Calu3 (cell line): Measurements from ENCODE around the gene SULF2. TPM values are rescaled to one million over a fixed set of nuclear protein-coding genes. Genes with fewer than 3 reads are reported as not detected.

Experiments used
- BruUV-seq: library from RNA; stranded (reverse); fragments of 400-500 nt; replicated peaks from 2 replicates; lab custom pipeline; 2021; lab: Mats Ljungman, UMichigan
- CTCF ChIA-PET: fragments of 300-600 bp; sonication (Branson Sonifier 250); formaldehyde crosslinking; loops from one replicate; lab custom pipeline; 2022; ENCODE audit warnings: antibody characterized with exemption; lab: Charles Lee
- DNase-seq: peaks from one replicate; pipeline ENCODE4 v3.0.0; 2022
- H3K27ac Mint-ChIP-seq: one replicate; pipeline ENCODE4 v1.8.0; 2022; ENCODE audit warnings: mixed read lengths; ENCODE audit not compliant: unreplicated experiment
- H3K27me3 Mint-ChIP-seq: one replicate; pipeline ENCODE4 v1.8.0; 2022; ENCODE audit warnings: mixed read lengths; ENCODE audit not compliant: unreplicated experiment
- H3K36me3 Mint-ChIP-seq: one replicate; pipeline ENCODE4 v1.8.0; 2022; ENCODE audit warnings: mild to moderate bottlenecking, moderate library complexity, mixed read lengths; ENCODE audit not compliant: insufficient read depth, unreplicated experiment
- H3K4me1 Mint-ChIP-seq: one replicate; pipeline ENCODE4 v1.8.0; 2022; ENCODE audit warnings: mild to moderate bottlenecking, low read depth, mixed read lengths; ENCODE audit not compliant: unreplicated experiment
- H3K4me3 Mint-ChIP-seq: one replicate; pipeline ENCODE4 v1.8.0; 2022; ENCODE audit warnings: mild to moderate bottlenecking, low read depth, moderate library complexity, mixed read lengths; ENCODE audit not compliant: unreplicated experiment
- H3K9me3 Mint-ChIP-seq: one replicate; pipeline ENCODE4 v1.8.0; 2022; ENCODE audit warnings: low read depth, mixed read lengths; ENCODE audit not compliant: unreplicated experiment
- intact Hi-C: fragments of 100-400 bp; cut with micrococcal nuclease; formaldehyde crosslinking; loops from one replicate; pipeline ENCODE4 v1.10.0; 2022; ENCODE audit not compliant: unreplicated experiment
- total RNA-seq: library from RNA; stranded (reverse); gene quantifications from 2 replicates; pipeline ENCODE4 v1.2.3, GENCODE V29; 2022
- TF ChIP-seq, protein P1 (sequence below): fragments of 200-600 bp; IDR thresholded peaks from one replicate; pipeline ENCODE4 v1.8.0; 2022; ENCODE audit warnings: antibody characterized with exemption; ENCODE audit not compliant: unreplicated experiment

SULF2 gene
- total RNA-seq, 1 experiment from 2014 or later: 112 TPM

DNA sequence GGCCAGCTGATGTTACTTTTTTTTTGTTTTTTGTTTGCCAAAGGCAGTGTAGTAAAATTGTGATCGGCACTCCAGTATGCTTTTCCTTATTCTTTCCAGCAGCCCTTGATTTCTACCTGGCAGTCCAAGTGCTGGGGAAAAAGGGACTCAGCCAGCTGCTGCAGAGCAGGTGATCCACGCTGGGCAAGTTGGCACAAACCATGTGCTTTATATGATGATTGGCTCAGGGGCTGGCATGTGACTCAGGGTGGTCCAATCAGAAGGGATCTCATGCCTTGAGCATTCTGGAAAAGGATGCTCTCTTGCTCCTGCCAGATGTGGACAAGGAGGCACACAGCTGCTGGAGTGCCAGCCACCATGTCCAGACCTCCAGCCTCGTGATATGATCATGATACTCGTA is 54.5 kb downstream of the SULF2 start:
- Mint-ChIP-seq H3K27me3 (no peaks in the 10 kb centered on the region), H3K27ac (no peak overlapping the region), H3K9me3 (no peaks in the 10 kb centered on the region), H3K36me3 (peaks cover 8% of the 10 kb centered on the region), H3K4me3 (no peak overlapping the region), H3K4me1 (no peaks in the 10 kb centered on the region)
- BruUV-seq: no TSS peak
- CTCF ChIA-PET: interaction anchor here (0.7 kb wide), 1 partner anchor 52 kb away, joined by 3 read pairs; no protein-coding TSS in a partner anchor
- no peak for DNase-seq
- intact Hi-C loops: no loop called here
- TF ChIP-seq, protein P1, sequence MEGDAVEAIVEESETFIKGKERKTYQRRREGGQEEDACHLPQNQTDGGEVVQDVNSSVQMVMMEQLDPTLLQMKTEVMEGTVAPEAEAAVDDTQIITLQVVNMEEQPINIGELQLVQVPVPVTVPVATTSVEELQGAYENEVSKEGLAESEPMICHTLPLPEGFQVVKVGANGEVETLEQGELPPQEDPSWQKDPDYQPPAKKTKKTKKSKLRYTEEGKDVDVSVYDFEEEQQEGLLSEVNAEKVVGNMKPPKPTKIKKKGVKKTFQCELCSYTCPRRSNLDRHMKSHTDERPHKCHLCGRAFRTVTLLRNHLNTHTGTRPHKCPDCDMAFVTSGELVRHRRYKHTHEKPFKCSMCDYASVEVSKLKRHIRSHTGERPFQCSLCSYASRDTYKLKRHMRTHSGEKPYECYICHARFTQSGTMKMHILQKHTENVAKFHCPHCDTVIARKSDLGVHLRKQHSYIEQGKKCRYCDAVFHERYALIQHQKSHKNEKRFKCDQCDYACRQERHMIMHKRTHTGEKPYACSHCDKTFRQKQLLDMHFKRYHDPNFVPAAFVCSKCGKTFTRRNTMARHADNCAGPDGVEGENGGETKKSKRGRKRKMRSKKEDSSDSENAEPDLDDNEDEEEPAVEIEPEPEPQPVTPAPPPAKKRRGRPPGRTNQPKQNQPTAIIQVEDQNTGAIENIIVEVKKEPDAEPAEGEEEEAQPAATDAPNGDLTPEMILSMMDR: no peak

DNA sequence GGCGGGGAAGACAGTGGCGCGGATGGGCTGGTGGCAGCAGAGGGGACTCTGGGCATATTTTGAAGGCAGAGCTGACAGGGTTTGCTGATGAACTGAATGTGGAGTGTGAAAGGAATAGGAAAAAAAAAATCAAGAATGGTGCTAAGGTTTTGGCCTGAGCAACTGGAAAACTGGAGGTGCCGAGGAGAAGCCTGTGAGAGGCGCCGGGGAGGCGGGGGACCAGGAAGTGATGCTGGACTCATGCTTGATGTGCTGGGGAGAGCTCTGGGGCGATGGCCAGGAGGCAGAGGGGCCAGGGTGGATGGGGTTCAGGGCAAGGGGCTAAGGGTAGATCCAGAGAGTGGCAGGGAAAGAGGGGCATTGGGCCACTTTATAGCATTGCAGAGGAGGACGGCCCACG is 55.8 kb downstream of the SULF2 start:
- intact Hi-C loops: no loop called here
- H3K4me3 Mint-ChIP-seq: no peak overlapping the region
- CTCF ChIA-PET: no interaction called here
- TF ChIP-seq, protein P1: no peak
- no peaks in the 10 kb centered on the region for H3K9me3 Mint-ChIP-seq
- H3K36me3 Mint-ChIP-seq: peaks cover 8% of the 10 kb centered on the region
- H3K27me3 Mint-ChIP-seq: no peaks in the 10 kb centered on the region
- no TSS peak for BruUV-seq
- DNase-seq: no peak
- H3K27ac Mint-ChIP-seq: no peak overlapping the region
- no peaks in the 10 kb centered on the region for H3K4me1 Mint-ChIP-seq

DNA sequence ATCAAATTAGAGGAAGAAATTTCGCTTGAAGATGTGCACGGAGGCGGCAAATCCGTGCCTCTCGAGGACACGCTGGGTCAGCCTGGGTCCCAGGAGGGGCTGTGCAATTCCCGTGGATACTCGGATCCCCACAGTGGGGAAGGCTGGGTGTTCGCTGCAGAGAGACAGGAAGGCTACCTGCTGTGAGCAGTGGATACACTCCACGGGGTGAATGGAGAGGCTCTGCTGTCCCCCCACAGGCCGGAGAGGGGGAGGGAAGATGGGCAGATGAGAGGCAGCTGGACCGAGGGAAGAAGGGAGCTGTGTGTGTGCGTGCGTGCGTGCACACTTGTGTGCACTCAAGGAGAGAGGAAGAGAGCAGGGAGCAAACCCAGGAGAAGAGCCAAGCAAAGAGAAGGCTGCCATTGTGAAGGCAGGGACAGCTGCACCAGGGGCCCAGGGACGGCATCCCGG is 57.3 kb downstream of the SULF2 start:
- no peak for DNase-seq
- no peak overlapping the region for H3K4me3 Mint-ChIP-seq
- CTCF ChIA-PET: no interaction called here
- TF ChIP-seq, protein P1: no peak
- H3K9me3 Mint-ChIP-seq: no peaks in the 10 kb centered on the region
- BruUV-seq: no TSS peak
- no peaks in the 10 kb centered on the region for H3K27me3 Mint-ChIP-seq
- H3K27ac Mint-ChIP-seq: no peak overlapping the region
- H3K36me3 Mint-ChIP-seq: peaks cover 11% of the 10 kb centered on the region
- no peaks in the 10 kb centered on the region for H3K4me1 Mint-ChIP-seq
- intact Hi-C loops: no loop called here

DNA sequence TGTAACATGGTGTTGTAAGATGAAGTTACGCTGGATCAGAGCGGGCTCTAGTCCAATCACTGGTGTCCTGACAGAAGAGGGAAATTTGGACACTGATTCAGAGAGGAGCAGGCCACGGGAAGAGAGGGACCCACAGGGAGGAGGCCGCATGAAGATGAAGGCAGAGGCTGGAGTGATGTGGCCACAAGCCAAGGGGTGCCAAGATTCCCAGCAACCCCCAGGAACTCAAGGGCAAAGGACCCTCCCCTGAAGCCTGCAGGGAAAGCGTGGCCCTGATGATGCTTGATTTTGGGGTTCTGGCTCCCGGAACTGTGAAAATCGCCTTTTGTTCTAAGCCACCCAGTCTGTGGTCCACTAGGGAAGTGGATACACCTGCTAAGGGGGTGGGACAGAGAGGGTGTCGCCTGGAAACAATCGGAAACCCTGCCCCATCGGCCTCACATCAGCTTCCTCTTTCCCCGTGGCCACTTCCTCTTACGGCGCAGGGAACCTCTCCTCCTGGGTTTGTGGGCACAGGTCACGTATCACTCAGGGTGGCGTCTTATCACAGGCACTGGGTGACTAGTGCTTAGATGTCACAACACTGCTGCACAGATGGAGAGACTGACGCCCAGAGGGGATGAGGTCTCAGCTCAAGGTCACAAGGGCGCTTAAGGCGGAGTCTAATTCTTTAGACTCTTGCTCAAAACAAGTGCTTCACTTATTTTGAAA is 58.0 kb downstream of the SULF2 start:
- Mint-ChIP-seq H3K9me3 (no peaks in the 10 kb centered on the region), H3K4me1 (no peaks in the 10 kb centered on the region), H3K36me3 (peaks cover 11% of the 10 kb centered on the region), H3K27ac (no peak overlapping the region), H3K4me3 (no peak overlapping the region), H3K27me3 (no peaks in the 10 kb centered on the region)
- TF ChIP-seq, protein P1: no peak
- intact Hi-C loops: no loop called here
- CTCF ChIA-PET: interaction anchor here (2.8 kb wide), 1 partner anchor 17 kb away, joined by 18 read pairs; no protein-coding TSS in a partner anchor
- no peak for DNase-seq
- BruUV-seq: no TSS peak
